Mucosa of descending colon (tissue), 3 donors: ENCODE measurements around the gene TAX1BP1. TPM values are rescaled to one million over a fixed set of nuclear protein-coding genes. Genes with fewer than 3 reads are reported as not detected.

Experiments
- ATAC-seq: fragments of 200-7000 bp; cut with Tn5 transposase; one replicate; pipeline ENCODE4 v1.9.1; 2020; ENCODE audit warnings: mild to moderate bottlenecking, moderate library complexity
- DNase-seq, 3 donors: peaks; one replicate each; pipeline ENCODE4 v3.0.0-alpha.2; 2020
- H3K36me3 ChIP-seq: fragments of 200-600 bp; one replicate; pipeline ENCODE4 v1.8.0; 2021; ENCODE audit warnings: low read depth, mild to moderate bottlenecking
- H3K4me1 ChIP-seq: fragments of 200-600 bp; one replicate; pipeline ENCODE4 v1.8.0; 2021; ENCODE audit warnings: low read depth, mild to moderate bottlenecking
- H3K4me3 ChIP-seq: fragments of 200-600 bp; one replicate; pipeline ENCODE4 v1.8.0; 2021; ENCODE audit warnings: mild to moderate bottlenecking
- H3K9me3 ChIP-seq: fragments of 200-600 bp; one replicate; pipeline ENCODE4 v1.8.0; 2021; ENCODE audit warnings: mild to moderate bottlenecking
- intact Hi-C, 2 donors: fragments of 100-400 bp; cut with DNase I in 1 of 2; cut with micrococcal nuclease in 1 of 2; formaldehyde crosslinking; loops; one replicate each; pipeline versions ENCODE4 v1.11.0 to v1.11.1; 2022; cut with DNase I, micrococcal nuclease
- total RNA-seq, 3 donors: library from RNA; stranded (reverse); fragmentation: NEBNext Ultra II Directional in 2 of 3; extraction: Animal tissue kit (Norgen Biotek cat#: 25700) in 2 of 3; gene quantifications; one replicate each; pipeline versions ENCODE4 v1.2.1 to v1.2.4, GENCODE V29; 2021 to 2023
- TF ChIP-seq, protein P1 (sequence below): fragments of 200-600 bp; IDR thresholded peaks from one replicate; pipeline ENCODE4 v1.8.0; 2022; ENCODE audit warnings: antibody characterized with exemption, mild to moderate bottlenecking
- donor health status: DM: no; HTN: no; CAD: no; lungs with moderate emphysema.
- donor health status: DM: no; HTN: no; CAD: no.
- donor health status: DM: no; HTN: yes; CAD: no.

The TAX1BP1 gene
- total RNA-seq, 3 donors from 2014 or later = 115 to 163 (median 150) TPM

DNA sequence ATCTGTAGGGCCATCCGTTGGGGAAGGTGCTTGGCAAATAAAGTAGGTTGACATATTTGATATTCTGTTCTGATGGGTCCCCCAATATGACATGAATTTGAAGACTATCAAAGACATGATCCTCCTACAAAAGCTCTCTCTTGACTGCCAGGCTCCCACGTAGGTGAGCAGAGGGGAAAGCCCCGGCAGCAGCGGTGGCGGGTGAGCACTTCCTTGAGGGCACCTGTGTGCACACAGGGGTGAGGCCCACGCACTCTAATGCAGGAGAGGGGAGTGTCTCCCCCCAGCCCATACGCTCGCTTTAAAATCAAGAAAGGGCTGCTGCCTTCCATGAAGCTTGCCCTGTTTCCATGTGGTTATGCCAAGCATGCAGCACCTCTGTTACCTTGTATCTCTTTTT, 100.4 kb downstream of the TAX1BP1 start:
- Histone ChIP-seq H3K4me1 (no peaks in the 10 kb centered on the region), H3K9me3 (no peaks in the 10 kb centered on the region), H3K36me3 (no peaks in the 10 kb centered on the region), H3K4me3 (no peak overlapping the region)
- ATAC-seq (no peak), DNase-seq (no peak)
- intact Hi-C loops = no loop called here
- TF ChIP-seq, protein P1, sequence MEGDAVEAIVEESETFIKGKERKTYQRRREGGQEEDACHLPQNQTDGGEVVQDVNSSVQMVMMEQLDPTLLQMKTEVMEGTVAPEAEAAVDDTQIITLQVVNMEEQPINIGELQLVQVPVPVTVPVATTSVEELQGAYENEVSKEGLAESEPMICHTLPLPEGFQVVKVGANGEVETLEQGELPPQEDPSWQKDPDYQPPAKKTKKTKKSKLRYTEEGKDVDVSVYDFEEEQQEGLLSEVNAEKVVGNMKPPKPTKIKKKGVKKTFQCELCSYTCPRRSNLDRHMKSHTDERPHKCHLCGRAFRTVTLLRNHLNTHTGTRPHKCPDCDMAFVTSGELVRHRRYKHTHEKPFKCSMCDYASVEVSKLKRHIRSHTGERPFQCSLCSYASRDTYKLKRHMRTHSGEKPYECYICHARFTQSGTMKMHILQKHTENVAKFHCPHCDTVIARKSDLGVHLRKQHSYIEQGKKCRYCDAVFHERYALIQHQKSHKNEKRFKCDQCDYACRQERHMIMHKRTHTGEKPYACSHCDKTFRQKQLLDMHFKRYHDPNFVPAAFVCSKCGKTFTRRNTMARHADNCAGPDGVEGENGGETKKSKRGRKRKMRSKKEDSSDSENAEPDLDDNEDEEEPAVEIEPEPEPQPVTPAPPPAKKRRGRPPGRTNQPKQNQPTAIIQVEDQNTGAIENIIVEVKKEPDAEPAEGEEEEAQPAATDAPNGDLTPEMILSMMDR = no peak

DNA sequence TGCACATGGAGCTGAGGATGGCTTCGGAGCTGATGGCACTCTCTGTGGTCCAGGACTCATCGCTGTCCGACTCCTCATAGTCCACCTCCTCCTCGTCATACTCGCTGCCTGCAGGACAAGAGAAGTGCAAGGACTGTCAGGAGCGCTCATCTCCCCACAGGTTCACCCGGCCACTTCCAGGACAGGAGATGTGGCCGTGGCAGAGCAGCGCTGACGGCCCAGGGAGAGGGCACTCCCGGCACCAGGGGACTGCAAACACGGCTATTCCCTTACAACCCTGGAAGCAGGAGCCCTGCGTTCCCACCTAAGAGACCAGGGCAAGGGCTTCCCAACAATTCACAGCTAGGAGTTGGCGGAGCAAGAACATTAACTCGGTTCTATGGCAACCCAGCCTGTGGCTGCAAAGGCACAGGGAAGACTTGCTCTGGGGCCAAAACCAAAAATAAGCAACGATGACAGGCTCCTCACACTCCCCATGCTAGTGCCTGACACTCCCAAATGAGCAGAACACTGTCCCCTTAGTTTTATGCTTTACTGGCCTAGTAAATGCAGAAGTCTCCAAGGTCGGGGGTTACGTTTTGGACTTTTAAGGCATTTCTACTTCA, 100.9 kb downstream of the TAX1BP1 start:
- no peaks in the 10 kb centered on the region for H3K36me3 ChIP-seq
- TF ChIP-seq, protein P1 = no peak
- no peaks in the 10 kb centered on the region for H3K4me1 ChIP-seq
- ATAC-seq (no peak), DNase-seq (no peak)
- H3K4me3 ChIP-seq = no peak overlapping the region
- H3K9me3 ChIP-seq = no peaks in the 10 kb centered on the region
- intact Hi-C loops = no loop called here

DNA sequence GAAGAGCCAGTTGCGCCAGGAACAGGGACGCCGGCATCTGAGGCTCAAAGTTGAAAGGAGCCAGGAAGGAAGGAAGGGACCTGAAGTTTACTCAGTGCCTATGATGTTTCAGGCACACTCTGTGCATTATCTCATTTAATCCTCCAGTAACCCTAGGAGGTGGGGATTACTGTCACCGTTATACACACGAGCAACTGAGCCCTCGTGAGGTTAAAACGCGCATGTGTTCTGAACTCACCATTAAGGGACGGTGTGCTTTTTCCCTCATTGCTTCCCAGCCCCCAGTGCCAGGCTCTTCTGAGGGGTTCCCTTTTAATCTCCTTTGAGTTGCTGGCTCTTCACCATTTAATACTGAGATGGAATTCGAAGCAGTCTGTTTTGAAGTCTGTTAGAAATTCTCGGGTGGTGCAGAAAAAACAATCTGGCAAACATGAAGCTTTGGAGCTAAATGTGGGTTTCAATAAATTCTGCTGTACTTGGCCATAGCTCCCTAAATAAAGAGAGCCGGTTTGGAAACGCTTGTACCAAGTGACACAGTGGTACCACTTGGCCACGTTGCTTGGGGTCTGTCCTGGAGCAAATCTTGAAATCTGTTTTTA, 102.2 kb downstream of the TAX1BP1 start:
- ATAC-seq (no peak), DNase-seq (no peak)
- no peaks in the 10 kb centered on the region for H3K4me1 ChIP-seq
- no peaks in the 10 kb centered on the region for H3K36me3 ChIP-seq
- no peaks in the 10 kb centered on the region for H3K9me3 ChIP-seq
- no peak overlapping the region for H3K4me3 ChIP-seq
- TF ChIP-seq, protein P1 = no peak
- intact Hi-C loops = no loop called here

DNA sequence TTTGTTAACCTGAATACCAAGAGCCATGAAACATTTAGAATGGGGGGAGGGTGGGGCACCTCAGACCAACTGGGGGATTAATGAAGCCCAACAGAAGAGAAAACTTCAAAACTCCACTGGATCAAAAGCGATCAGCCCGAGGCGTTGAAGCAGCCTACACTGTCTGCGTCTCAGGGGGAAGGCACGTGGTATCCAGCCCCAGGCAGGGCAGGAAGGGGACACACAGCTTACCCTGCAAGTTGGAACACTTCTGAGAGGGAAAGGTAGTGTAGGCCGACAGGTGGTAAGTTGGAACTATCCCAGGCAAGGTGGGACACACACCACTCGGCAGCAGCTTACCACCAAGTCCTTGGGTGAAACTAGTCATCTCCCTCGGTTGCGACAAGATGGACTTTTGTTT, 102.9 kb downstream of the TAX1BP1 start:
- intact Hi-C loops = no loop called here
- no peaks in the 10 kb centered on the region for H3K36me3 ChIP-seq
- TF ChIP-seq, protein P1 = no peak
- no peaks in the 10 kb centered on the region for H3K4me1 ChIP-seq
- no peaks in the 10 kb centered on the region for H3K9me3 ChIP-seq
- ATAC-seq = no peak
- H3K4me3 ChIP-seq = no peak overlapping the region
- no peak for DNase-seq

DNA sequence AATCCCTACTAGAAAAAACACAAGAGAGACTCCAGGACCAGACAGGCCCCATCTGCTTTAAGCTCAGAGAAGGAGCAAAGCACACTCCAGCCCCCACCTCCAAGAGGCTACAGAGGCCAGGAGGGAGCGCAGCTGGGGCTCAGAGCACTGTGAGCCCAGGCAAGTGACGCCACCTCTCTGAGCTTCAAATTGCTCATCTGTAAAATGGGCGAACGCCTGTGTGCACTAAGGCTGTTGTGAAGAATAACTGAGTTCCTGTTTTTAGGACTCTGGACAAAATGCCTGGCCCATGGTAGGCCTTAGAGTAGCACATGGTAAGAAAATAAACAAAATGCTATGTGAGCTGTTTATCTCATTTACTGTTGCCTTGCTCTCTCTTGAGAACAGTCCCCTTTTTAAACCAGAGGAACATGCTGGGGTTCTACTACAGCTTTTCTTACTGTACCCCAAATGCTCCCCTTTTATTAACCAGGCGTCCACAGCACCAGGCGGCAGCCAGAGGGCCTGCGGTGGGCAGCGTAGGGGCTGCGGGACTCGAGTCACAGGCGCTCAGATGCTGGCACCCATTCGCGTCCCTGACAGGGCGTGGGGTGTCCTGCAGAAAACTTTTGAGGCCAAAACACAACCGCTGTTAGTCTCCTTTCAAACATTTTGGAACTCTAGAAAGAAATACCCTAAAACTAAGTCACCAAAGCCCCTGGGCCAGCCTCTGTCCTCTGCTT, 103.8 kb downstream of the TAX1BP1 start:
- intact Hi-C loops = no loop called here
- TF ChIP-seq, protein P1 = no peak
- DNase-seq = no peak
- no peak for ATAC-seq
- Histone ChIP-seq H3K36me3 (no peaks in the 10 kb centered on the region), H3K4me1 (no peaks in the 10 kb centered on the region), H3K9me3 (no peaks in the 10 kb centered on the region), H3K4me3 (no peak overlapping the region)
